Measurements from ENCODE around the gene ATP6V1F. TPM values are rescaled to one million over a fixed set of nuclear protein-coding genes. Genes with fewer than 3 reads are reported as not detected.

ATP6V1F gene
- total RNA-seq, 2 experiments from 2014 or later = 108 to 155 TPM

GRCh38 chr7:128895320-128895719 lies 32.7 kb downstream of the ATP6V1F start:
- H3K4me1 ChIP-seq (ENCODE audit: insufficient read depth, low read length, poor library complexity, severe bottlenecking) = no peaks in the 10 kb centered on the region
- no peaks in the 10 kb centered on the region for H3K9me2 ChIP-seq (ENCODE audit: insufficient read depth, low read length)
- POLR2A ChIA-PET = no interaction called here
- no peak for DNase-seq (ENCODE audit: low spot score)
- no peak for TF ChIP-seq CTCF (conservative IDR thresholded peaks at IDR 0.05; ENCODE audit: low read length)
- no peak for TF ChIP-seq EZH2phosphoT487 (IDR thresholded peaks at IDR 0.05; ENCODE audit: borderline replicate concordance, low read depth, low read length)
- CTCF ChIA-PET (ENCODE audit: unreplicated experiment) = no interaction called here
- no peak overlapping the region for H3K27ac ChIP-seq (ENCODE audit: low read depth, low read length, poor library complexity, severe bottlenecking)
- no TSS peak for BruUV-seq (replicated peaks)
- H3K36me3 ChIP-seq (ENCODE audit: insufficient read depth, low read length) = no peaks in the 10 kb centered on the region
- H3K4me2 ChIP-seq (ENCODE audit: low read length) = no peak overlapping the region
- no peak overlapping the region for H2AFZ ChIP-seq (ENCODE audit: low read length)
- H3K4me3 ChIP-seq (ENCODE audit: low read depth, low read length, poor library complexity, severe bottlenecking) = no peak overlapping the region
- intact Hi-C loops (cut with micrococcal nuclease; ENCODE audit: unreplicated experiment) = no loop called here
- no peaks in the 10 kb centered on the region for H3K79me2 ChIP-seq (ENCODE audit: insufficient read depth, low read depth, low read length)
- H3K9me3 ChIP-seq (ENCODE audit: low read length) = peaks cover 19% of the 10 kb centered on the region
- no peaks in the 10 kb centered on the region for H4K20me1 ChIP-seq (ENCODE audit: insufficient read depth, low read length)

GRCh38 chr7:128899392-128899791 lies 36.7 kb downstream of the ATP6V1F start:
- peak; percentile 19 for DNase-seq (ENCODE audit: low spot score)
- intact Hi-C loops (cut with micrococcal nuclease; ENCODE audit: unreplicated experiment) = no loop called here
- Histone ChIP-seq H3K27ac (ENCODE audit: low read depth, low read length, poor library complexity, severe bottlenecking) (no peak overlapping the region), H3K9me2 (ENCODE audit: insufficient read depth, low read length) (no peaks in the 10 kb centered on the region), H3K9me3 (ENCODE audit: low read length) (peaks cover 22% of the 10 kb centered on the region), H4K20me1 (ENCODE audit: insufficient read depth, low read length) (no peaks in the 10 kb centered on the region), H3K4me2 (ENCODE audit: low read length) (no peak overlapping the region), H3K4me1 (ENCODE audit: insufficient read depth, low read length, poor library complexity, severe bottlenecking) (peaks cover 3% of the 10 kb centered on the region), H3K36me3 (ENCODE audit: insufficient read depth, low read length) (no peaks in the 10 kb centered on the region), H2AFZ (ENCODE audit: low read length) (no peak overlapping the region), H3K4me3 (ENCODE audit: low read depth, low read length, poor library complexity, severe bottlenecking) (no peak overlapping the region), H3K79me2 (ENCODE audit: insufficient read depth, low read depth, low read length) (no peaks in the 10 kb centered on the region)
- ChIA-PET CTCF (ENCODE audit: unreplicated experiment) (no interaction called here), POLR2A (interaction anchor here (0.7 kb wide), 1 partner anchor 391 kb away, joined by 3 read pairs; no protein-coding TSS in a partner anchor)
- TF ChIP-seq CTCF (conservative IDR thresholded peaks at IDR 0.05; ENCODE audit: low read length) (no peak), EZH2phosphoT487 (IDR thresholded peaks at IDR 0.05; ENCODE audit: borderline replicate concordance, low read depth, low read length) (no peak)
- BruUV-seq (replicated peaks) = no TSS peak

GRCh38 chr7:128900237-128900636 lies 37.6 kb downstream of the ATP6V1F start:
- DNase-seq (ENCODE audit: low spot score) = no peak
- Histone ChIP-seq H3K9me2 (ENCODE audit: insufficient read depth, low read length) (no peaks in the 10 kb centered on the region), H4K20me1 (ENCODE audit: insufficient read depth, low read length) (no peaks in the 10 kb centered on the region), H3K9me3 (ENCODE audit: low read length) (peaks cover 22% of the 10 kb centered on the region), H3K27ac (ENCODE audit: low read depth, low read length, poor library complexity, severe bottlenecking) (no peak overlapping the region), H2AFZ (ENCODE audit: low read length) (no peak overlapping the region), H3K4me2 (ENCODE audit: low read length) (no peak overlapping the region), H3K79me2 (ENCODE audit: insufficient read depth, low read depth, low read length) (no peaks in the 10 kb centered on the region), H3K36me3 (ENCODE audit: insufficient read depth, low read length) (no peaks in the 10 kb centered on the region), H3K4me3 (ENCODE audit: low read depth, low read length, poor library complexity, severe bottlenecking) (no peak overlapping the region), H3K4me1 (ENCODE audit: insufficient read depth, low read length, poor library complexity, severe bottlenecking) (peaks cover 5% of the 10 kb centered on the region)
- no TSS peak for BruUV-seq (replicated peaks)
- ChIA-PET POLR2A (interaction anchor here (0.7 kb wide), 1 partner anchor 1314 kb away, joined by 3 read pairs; no protein-coding TSS in a partner anchor), CTCF (ENCODE audit: unreplicated experiment) (no interaction called here)
- TF ChIP-seq EZH2phosphoT487 (IDR thresholded peaks at IDR 0.05; ENCODE audit: borderline replicate concordance, low read depth, low read length) = no peak
- no peak for TF ChIP-seq CTCF (conservative IDR thresholded peaks at IDR 0.05; ENCODE audit: low read length)
- intact Hi-C loops (cut with micrococcal nuclease; ENCODE audit: unreplicated experiment) = loop anchor here (5.0 kb wide), 1 partner anchor 312 kb away; no protein-coding TSS in a partner anchor

All from OCI-LY7 (cell line).